Epithelial cell of esophagus (primary cell): ENCODE results near the gene ROR2.

Experiments used
- DNase-seq: peaks from one replicate; pipeline ENCODE4 v3.0.0; 2010; ENCODE audit warnings: low read depth
- H3K4me3 ChIP-seq: 2 replicates; pipeline ENCODE4 v1.5.1; 2011; ENCODE audit warnings: mild to moderate bottlenecking, low read length, control low read depth
- CTCF ChIP-seq: IDR thresholded peaks from 2 replicates; pipeline ENCODE4 v1.5.1; 2011; ENCODE audit warnings: low read depth, mild to moderate bottlenecking, low read length, control low read depth, inconsistent platforms; ENCODE audit not compliant: insufficient read depth; ENCODE audit errors: missing control alignments

Gene ROR2

DNA sequence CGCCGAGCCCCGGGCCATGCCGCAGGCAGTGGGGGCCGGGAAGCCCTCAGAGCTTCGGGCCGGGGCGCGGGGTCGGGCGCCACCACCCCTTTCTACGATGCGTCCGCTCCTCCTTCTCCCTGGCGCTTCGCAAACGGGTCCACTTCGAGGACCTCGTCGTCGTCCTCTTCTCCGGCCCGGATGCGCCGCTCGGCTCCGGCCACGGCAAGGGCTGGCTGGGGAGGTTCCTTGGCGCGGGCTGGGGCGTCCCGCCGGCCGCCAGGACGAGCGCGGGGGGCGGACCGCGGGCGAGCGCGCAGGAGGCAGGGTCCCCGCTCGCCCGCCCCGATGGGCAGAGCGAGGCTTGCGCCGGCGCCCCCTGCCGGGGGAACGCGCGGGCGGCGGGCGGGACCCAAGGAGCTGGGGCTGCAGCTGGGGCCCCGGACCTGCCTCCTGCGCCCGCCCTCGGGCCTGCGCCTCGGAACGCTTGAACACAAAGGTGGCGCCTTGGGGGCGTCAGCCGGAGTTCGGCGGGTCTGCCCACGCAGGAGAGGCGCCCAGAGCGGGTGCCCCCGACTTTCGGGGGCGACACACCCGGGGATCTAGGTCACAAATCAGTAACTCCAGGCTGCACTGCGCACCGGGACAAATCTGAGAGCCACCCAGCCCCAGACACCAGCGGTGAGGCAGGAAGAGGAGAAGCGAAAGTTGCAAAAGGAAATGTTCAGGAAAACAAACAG is at the start of gene ROR2:
Gene ROR2, minus strand, starts transcription at position 283 of the 719 bp plus-strand sequence.
- peak; percentile 35 for DNase-seq
- peak within 1 kb of the TSS; percentile 11 for H3K4me3 ChIP-seq
- TF ChIP-seq CTCF: no peak

DNA sequence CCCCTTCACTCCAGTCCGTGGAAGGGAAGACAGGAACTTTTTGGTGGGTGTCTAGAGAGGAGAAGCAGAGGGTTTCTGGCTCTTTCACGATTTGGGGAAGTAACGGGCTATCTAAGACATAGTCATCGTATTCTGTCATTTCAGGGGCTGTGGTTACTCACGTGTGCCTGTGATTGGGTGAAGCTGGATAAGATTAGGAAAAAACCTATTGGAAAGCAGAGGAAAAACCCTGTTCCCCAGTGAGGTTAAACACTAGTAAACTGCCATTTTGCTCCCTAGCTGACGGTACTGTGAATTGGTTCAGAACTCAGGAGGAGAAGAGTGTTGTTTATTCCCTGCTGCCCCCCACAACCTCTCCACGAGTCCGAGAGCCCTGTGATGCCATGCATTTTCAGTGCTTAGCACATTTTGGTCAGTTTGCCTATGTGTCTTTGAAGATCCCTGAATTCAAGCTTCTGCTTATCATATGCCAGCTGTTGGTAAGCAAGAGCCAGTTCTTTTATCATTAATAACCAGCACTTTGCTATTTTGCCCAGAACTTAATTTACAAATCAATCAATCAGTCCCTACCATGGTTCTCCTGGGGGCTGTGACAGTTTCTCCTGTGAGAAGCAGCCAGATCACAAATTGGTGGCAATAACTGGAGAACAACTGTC is 45.1 kb upstream of the ROR2 start:
- no peak for DNase-seq
- TF ChIP-seq CTCF: no peak
- H3K4me3 ChIP-seq: no peak overlapping the region

DNA sequence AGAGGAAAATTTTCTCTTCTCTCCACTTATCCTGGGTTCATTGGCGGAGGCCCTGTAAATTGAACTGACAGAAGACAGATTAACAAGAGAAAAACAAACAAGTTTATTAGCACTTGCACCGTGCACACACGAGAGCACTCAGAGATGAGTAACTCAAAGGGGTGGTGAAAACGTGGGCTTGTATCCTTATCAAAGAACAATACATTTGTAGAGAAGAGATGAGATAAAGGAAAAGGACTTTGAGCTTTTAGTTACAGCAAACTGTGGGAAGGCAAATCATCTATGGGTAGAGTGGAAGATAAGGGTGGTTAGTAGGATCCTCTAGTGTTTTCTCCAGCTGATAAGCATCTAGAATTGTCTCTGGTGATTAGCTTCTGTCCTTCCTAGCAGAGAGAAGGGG is 44.4 kb upstream of the ROR2 start:
- no peak overlapping the region for H3K4me3 ChIP-seq
- no peak for TF ChIP-seq CTCF
- no peak for DNase-seq

DNA sequence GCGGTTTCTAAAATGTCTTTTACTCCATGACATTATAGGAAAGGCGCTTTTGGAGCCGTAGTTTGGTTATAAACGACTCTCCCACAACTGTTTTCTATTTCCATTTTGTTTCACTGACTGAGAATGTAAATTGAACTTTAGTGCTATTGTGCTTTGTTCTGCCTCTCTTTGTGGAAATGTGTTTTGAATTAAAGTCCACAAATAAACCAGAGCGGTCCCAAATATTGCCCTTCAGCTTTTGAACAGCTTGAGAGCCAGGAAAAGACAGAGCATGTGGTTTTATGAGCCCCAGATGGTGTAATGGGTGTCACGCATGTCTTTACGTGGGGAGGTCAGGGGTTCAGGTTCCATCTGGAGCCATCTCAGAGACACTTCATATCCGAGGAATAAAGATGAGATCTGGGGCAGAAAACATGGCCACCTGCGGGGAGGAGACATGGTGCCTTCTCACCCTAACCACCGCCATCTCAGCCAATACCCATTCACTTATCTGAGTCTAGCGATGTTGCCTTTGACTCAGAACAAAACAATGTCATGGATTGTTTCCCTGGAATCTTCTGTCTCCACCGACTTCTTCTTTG is 42.5 kb upstream of the ROR2 start:
- no peak overlapping the region for H3K4me3 ChIP-seq
- DNase-seq: no peak
- TF ChIP-seq CTCF: no peak

GRCh38 chr9:91991721-91992341 is 41.8 kb upstream of the ROR2 start:
- no peak for DNase-seq
- no peak for TF ChIP-seq CTCF
- H3K4me3 ChIP-seq: no peak overlapping the region

- no peak for TF ChIP-seq CTCF
- DNase-seq: no peak
Measured at GRCh38 chr9:91986248-91986647, 36.2 kb upstream of the ROR2 start.

More at GRCh38 chr9:91986248-91986647, 36.2 kb upstream of the ROR2 start:
- H3K4me3 ChIP-seq: no peak overlapping the region
